Stimulated activated CD4-positive, alpha-beta T cell treated with anti-CD3 and anti-CD28 coated beads, Interleukin-4, amount 100 ng/mL, for 48 hours (primary cell): ENCODE data around the gene SOS1.
"Not testable (repeated sequence)": the region's sequence is repeated elsewhere in the genome, so short reads cannot be mapped to it uniquely, and the experiment has no call there.

Experiments
- DNase-seq, 2 donors: peaks; one replicate each; pipeline ENCODE4 v3.0.0-alpha.2; 2020; ENCODE audit warnings: low read depth in 2 of 2

Gene SOS1

GRCh38 chr2:39138837-39139211 lies 18.0 kb upstream of the SOS1 start:
- no peak for DNase-seq

GRCh38 chr2:39138187-39138836 lies 17.5 kb upstream of the SOS1 start:
- DNase-seq: not testable (repeated sequence)

DNA sequence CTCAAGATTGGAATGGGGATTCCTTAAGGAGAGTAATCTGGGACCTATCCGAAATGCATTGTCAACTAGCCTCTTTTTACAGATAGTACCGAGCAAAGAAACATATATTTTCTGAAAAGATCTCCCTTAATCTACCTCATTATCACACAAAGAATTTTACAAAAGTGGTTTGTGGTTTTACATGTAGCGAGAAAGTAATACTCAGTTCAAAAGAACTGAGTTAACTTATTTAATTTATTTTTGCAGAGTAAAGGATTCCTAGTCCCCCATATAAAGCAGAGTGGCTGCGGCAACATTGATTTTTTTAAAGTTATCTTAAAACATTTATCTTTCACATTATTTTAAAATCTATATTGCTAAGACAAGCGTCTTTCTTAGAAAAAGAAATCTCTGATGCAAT lies 15.9 kb upstream of the SOS1 start:
- no peak for DNase-seq

- DNase-seq: no peak
These were observed 14.9 kb upstream of the SOS1 start for GRCh38 chr2:39135690-39136259.

DNA sequence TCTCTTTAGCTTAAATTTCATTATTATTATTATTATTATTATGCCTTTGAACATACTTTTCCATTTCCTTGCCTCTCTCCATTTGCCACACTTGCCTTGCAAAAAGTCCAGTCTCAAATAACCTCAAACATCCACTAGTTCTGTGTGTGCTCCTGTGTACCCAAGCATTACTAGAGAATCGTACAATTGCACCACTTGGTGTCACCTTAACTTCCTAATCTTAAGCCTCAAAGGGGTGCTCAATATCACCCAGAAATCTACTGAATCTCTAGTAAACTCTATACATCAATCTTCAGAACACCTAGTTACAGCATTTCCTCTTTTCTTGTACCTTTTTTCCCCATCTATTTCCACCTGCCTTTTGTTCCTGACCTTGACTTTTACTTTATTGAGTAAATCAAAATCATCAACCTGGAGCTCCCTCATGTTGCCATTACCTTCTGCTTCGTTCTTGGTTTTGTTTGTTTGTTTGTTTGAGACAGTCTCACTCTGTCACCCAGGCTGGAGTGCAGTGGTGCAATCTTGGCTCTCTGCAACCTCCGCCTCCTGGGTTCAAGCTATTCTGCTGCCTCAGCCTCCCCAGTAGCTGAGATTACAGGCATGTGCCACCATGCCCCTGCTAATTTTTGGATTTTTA lies 12.5 kb upstream of the SOS1 start:
- DNase-seq: no peak

DNA sequence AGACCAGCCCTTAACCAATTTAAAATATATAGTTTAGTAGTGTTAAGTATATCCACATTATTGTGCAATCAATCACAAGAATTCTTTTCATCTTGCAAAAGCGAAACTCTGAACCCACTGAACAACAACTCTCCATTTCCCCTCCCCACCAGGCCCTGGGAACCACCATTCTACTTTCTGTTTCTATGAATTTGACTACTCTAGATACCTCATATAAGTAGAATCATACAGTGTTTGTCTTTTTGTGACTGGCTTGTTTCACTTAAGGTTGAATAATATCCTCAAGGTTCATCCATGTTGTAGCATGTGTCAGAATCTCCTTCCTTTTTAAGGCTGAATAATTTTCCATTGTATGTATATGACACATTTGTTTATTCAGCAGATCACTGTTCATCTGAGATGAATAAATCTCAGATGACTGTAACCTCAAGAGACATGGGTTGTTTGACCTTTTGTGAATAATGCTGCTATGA lies 8.1 kb upstream of the SOS1 start:
- peak; percentile 38 to 64 for DNase-seq

DNA sequence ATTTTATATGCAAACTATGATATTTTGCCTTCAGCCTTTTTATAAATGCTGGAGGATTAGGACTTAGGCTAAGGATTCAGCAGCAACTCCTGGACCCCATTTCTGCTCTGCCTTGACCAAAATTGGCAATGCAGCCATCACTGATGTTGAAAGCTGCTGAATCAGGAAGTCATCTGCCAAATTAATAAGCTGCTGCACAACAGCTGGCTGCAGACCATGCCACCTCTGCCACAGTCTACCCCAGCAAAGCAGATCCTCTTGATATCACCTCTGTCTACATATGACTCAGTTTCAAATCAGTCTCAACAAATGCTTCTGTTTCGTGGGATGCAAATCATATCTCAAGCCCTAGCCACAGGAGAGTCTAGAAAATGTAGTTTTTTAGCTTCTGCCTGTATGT lies 7.1 kb upstream of the SOS1 start:
- DNase-seq: peak; percentile 20 to 42

DNA sequence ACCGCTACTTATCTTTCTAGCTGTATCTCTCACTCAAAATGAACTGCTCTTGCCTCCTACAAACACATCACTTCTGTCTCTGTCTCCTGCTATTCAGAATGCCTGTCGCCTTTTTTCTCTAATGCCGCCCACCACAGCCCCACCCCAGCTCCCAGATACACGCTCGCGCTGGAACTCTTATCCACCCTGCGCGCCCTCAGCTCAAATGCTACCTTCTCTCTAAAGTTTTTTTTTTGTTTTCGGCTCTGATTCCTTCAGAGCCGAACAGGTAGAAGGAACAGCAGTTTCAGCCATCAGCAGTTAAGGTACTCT lies 3.9 kb upstream of the SOS1 start:
- DNase-seq: no peak

- peak; percentile 92 to 94 for DNase-seq
These were observed 3.3 kb upstream of the SOS1 start for GRCh38 chr2:39124000-39124745.

DNA sequence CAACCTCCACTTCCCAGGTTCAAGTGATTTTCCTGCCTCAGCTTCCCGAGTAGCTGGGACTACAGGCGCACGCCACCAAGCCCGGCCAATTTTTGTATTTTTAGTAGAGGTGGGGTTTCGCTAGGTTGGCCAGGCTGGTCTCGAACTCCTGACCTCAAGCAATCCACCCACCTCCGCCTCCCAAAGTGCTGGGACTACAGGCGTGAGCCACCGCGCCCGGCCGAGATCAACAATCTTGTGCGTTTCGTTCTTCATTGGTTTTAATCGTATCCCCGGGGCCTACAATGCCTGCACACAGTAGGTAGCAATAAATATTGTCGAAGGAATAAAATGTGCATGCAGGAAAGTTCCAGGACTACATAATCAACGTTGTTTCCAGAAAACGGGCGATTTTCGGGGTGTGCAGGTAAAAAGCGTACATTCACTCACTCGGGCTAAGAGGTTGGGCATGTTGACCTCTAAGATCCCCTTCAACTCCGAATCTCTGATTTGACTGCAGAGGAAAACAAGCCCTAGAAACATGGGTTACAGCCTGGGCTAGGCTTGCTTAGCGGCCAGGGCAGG lies 2.7 kb upstream of the SOS1 start:
- no peak for DNase-seq

DNA sequence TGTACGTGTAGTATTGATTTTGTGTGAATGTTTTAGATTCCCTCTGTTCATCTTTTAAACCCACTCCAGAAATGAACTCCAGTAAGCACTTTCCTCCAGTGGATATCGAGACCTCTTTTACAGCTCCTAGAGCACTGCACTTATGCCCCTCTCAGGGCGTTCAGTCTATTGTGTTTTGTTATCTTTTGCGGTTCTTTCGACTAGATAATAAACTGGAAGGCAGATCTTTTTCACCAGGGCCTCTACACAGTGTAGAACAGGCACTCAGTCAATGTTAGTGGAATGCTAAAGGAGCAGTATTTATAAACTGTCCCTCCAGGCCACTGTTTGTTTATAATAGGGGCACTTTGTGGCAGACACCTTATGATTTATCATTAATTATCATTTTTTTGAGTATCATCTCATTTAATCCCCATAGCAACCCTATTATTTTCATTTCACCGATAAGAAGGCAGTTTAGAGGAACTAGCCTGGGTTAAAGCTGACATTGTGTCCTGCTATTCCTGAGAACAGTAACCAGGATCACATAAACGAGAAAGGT lies 742 bp upstream of the SOS1 start:
- DNase-seq: no peak

DNA sequence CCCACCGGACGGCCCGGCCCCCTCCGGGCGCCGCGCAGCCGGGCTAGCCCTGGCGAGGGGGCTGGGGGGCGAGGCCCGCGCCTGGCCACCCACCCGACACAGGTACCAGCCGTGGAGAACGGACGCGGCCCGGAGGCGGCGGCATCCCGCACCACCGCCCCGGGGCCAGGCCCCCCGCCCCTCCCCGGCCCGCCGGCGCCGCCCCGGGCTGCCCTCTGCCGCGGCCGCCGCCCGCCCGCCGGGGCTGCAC lies 405 bp downstream of the SOS1 start:
- no peak for DNase-seq

DNA sequence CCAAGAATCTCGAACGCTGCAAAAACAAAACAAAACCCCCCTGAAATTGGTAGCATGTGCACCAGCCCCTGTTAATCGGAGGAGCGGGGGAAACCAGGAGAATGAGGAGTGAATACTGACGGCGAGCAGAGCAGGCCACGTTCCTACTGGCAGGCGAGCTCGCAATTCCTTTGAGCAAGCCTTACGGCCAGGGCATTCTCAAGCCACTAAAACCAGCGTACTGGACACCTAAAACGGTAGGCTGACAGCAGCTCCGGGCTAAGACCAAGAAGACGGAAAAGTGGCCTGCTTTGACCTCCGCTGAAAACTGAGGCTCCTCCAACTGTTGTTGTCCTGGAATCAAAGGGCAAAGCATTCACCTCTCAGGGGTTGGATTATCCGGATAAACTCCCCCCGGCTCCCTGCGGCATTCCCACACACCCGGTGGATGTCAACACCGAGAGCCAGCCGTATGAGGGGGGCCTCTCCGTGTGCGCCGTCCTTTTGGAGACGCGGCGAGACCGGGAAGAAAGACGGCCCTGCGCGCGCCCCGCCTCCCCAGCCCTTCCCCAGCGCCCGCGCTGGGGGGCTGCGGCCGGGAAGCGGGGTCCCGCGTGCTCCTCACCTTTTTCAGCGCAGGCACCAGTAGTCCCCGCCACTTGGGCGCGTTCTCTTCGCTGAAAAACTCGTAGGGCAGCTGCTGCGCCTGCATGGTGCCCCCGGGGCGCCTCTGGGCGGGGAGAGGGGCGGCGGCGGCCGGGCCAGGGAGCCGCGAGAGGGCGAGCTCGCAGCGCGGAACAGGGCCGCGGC lies 925 bp downstream of the SOS1 start:
- peak; percentile 39 to 58 for DNase-seq

DNA sequence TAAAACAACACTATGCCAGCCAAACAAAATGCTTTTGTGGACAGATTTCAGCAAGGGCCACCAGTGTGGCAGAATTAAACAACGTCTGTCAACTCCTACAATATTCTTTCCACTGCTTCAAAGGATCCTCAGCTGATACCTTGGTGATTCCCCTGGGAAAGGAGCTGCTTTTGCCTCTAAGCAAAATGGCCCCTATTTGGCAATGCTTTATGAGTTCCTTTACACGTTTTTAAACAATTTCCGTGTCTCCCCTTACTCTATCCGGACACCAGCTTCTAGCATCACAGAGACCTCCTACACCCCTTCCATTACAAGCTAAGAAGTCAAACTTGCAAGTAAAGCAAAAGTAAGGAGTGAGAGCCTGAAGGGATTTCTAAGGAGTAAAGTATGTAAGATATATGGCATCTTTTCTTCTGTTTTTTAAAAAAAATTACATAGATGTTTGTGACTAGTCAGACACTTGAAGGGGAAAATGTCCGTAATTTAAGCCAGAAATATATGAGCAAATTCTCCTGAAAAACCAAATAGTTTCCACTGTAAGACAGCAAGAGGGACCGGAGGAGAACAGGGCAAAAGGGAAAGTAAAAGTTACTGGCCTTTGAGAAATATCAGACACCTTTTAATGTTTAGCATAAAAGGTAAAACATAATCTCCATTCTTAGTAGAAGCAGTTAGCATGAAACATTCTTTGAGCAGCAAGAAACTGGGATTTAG lies 1.9 kb downstream of the SOS1 start:
- no peak for DNase-seq

- DNase-seq: no peak
These were observed 5.3 kb downstream of the SOS1 start for GRCh38 chr2:39115556-39115955.

GRCh38 chr2:39114771-39115170 lies 6.1 kb downstream of the SOS1 start:
- no peak for DNase-seq

DNA sequence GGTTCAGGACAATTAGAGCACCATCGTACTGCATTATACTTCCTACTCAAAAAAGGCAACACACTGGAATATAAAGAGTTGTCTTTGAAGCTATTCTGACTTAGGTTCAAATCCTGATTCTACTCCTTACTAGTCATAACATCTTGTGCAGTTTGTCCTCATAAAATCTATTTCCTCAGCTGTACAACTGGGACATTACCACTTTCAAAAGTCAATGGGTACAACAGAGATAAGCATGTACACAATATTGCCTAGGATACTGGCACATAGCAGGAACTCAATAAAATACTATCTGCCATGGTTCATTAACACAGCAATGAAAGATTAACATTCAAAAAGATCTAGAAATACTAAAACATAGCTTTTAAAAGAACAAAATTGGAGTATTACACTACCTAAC lies 11.3 kb downstream of the SOS1 start:
- no peak for DNase-seq

GRCh38 chr2:39108377-39108776 lies 12.5 kb downstream of the SOS1 start:
- no peak for DNase-seq

DNA sequence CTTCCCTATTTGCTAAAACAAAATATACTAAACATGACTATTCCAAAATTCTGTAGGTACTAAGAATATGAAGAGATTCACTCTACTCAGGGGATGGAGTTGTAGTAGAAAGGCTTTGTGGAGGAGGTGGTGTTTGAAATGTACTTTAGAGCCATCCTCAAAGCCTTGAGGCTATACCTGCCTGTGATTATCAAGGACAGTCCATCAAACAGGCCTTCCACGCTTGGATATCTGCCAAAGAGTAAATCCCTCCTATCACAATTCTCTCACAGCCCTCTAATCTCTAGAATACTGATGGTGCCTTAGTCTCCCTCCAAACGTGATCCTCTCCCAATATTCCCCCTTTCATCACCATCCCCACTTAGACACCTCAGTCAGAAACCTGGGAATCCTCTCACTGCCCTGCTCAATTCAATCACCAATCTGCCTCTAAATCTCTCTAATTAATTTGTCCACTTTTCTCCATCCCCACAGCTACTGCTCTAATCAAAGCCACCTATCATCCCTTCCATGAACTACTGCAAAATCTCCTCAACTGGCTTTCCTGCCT lies 13.1 kb downstream of the SOS1 start:
- no peak for DNase-seq

GRCh38 chr2:39107156-39107555 lies 13.7 kb downstream of the SOS1 start:
- no peak for DNase-seq
